ENCODE measurements around the gene MYEF2.
A peak's percentile ranks its signal among the peaks of the same experiment; 100 is the strongest.

Gene MYEF2

DNA sequence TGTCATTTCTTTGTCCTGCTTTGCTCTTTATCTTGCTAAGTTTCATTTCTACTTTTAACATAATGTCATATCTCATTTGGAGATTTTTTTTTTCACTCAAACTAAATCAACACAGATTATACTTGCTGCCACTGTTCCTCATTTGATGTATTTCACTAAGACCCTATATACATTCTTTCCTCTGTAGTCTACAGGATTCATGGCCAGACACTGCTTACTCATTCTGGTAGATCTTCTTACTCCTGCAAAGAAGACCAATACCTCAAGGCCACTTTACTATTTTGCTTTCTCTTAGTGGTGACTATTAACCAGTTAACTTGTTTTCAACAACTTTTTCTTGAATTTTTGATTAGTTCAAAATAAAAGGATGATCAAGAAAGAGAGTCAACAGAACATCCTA is 30.7 kb downstream of the MYEF2 start:
- FAIRE-seq, result no peak
- no peak for DNase-seq (ENCODE audit: extremely low spot score, insufficient read length, low read depth)

DNA sequence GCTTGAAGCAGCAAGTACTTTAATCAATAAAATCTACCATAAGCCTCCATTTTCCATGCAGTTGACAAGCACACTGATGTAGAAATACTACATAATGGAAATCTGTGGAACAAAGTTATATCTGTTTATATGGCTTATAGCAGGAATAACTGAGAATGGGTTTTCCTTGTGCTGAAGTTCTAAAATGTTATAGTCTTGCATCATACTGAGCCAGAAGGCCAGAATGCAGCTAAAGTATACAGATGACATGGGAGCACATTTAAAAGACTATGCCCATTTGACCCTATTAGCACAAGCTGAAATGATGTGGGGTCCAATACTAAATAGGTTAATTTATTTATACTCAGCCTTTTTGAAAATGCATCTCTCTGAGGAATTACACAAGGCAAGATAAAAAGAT is 32.2 kb downstream of the MYEF2 start:
- DNase-seq (ENCODE audit: extremely low spot score, insufficient read length, low read depth) (no peak), FAIRE-seq (no peak)

DNA sequence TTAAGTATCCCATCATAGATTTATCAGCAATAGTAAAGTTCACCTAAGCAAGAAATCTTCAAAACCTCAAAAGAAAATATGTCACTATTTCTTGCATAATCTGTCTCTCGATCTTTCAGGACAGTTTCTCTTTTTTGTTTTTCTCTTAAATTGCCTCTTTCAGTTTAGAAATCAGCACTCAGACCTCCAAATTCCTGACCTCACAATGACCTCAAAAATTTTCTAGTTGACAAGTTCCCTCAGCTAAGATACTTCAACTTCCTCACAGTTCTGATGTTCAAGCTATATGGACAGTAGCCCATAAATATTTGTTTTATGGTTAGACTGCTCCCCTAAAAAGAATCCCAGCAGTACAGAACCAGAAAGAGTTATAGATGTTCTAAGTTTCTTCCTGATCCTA is 33.2 kb downstream of the MYEF2 start:
- FAIRE-seq (peak; percentile 29), DNase-seq (ENCODE audit: extremely low spot score, insufficient read length, low read depth) (no peak)

DNA sequence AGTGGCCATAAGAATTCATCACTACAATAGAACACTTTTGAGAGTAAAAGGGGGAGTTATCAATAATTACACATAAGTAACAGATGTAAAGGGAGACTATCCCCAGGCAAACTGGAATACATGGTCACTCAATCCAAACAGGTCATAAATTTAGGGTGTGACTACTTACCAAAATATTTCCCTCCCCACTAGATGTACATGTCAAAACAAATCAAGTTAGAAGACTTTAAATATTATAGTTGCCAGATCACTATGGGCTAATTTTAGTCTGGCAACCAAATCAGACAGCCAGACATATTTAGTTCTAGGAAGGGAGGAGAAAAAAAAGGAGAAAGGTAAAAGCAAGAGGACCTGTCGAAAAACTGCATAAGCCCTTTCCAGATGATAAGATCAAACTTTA is 34.2 kb downstream of the MYEF2 start:
- FAIRE-seq, result no peak

DNA sequence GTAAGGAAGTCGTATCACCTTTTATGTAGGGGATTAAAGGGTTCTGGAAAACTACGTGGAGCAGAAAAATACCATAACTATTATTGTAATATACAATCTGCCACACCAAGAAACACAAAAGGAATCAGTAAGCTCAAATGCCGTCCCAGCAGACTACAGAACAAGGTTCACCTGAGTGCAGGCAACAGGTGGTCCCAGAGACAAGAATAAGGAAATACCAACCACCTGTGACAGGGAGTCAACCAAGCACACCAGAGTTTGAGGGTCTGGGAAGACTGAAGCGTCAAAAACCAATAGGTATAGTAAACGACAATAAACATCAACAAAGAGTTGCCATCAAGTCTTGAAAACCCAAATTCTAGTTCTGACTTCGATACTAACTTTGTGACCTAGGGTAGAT is 45.2 kb downstream of the MYEF2 start:
- FAIRE-seq (no peak), DNase-seq (ENCODE audit: extremely low spot score, insufficient read length, low read depth) (no peak)

More for the DNA sequence above, 34.2 kb downstream of the MYEF2 start:
- no peak for DNase-seq (ENCODE audit: extremely low spot score, insufficient read length, low read depth)

DNA sequence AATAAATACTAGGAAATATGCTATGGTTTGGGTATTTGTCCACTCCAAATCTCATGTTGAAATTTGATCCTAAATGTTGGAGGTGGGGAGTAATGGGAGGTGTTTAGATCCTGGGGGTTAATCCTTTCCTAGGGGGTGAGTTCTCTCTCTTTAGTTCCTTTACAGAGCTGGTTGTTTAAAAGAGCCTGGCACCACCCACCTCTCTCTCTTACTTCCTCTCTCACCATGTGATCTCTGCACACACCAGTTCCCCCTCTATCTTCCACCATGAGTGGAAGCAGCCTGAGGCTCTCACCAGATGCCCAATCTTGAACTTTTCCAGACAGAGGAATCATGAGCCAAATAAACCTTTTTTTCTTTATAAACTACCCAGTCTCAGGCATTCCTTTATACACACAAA is 46.8 kb downstream of the MYEF2 start:
- no peak for DNase-seq (ENCODE audit: extremely low spot score, insufficient read length, low read depth)
- FAIRE-seq, result no peak

DNA sequence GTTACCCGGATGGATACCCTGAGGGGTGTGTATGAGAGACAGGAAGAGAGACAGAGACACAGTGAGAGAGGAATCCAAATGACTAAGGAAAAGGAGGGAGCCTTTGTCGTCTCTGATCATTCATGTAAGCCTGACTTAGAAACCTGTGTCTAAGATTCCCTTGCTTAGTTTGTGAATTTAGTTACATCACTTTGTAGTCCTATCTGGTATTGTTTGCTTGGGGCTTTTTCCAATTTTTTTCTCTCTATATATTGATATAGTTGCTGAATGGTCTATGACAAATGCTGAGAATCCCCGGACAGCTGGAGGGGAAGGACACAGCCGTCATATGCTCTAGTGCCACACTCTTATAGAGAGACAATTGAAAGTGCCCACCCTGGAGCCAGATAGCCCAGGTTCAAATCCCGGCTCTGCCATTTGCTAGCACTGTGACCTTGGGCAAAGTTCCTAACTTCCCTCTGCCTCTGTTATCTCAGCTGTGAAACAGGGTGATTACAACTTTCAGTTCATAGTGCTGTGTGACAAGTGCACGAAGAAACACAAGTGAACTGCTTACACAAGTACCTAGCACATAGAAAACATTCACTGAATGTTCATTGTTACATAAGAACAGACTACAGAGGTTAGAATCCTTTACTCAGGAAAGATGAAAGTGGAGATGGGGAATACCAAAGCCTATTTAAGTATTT is 51.3 kb downstream of the MYEF2 start:
- FAIRE-seq, result no peak
- no peak for DNase-seq (ENCODE audit: extremely low spot score, insufficient read length, low read depth)

DNA sequence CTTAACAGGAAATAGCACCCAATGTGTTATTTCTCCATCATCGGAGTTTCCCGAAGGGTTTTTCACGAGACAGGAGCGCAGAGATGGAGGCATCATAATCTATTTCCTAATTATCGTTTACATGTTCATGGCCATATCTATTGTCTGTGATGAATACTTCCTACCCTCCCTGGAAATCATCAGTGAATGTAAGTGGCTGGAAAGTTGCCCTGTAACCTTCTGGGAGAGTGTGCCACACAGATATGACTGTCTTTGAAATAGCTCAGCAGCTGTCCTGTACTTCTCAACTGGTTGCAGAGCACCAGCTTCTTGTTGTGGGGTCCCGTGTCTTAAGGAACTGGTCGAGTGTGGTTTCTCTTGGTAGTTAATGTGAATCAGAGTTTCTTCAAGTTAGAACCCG is 56.2 kb downstream of the MYEF2 start:
- no peak for DNase-seq (ENCODE audit: extremely low spot score, insufficient read length, low read depth)
- FAIRE-seq, result no peak

DNA sequence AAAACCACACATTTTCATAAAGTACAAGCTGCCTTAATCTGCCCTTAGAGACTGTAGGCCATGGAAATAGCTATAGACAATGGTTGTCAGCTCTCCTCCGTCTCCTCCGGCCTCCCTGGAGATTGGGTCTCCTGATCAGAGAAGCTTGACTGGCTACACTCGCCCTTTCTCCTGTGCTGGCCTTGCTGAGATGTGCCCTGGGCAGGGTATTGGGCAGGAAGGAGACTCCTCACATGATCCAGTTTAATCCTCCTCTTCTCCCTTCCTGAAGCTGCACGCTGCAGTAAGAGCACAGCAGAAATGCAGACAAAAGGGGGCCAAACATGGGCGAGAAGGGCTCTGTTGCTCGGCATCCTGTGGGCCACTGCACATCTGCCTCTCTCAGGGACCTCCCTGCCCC is 57.4 kb downstream of the MYEF2 start, which contains the start of gene SLC24A5:
TSS of gene SLC24A5 (plus strand) at position 246 of the 400 bp plus-strand sequence. CDS start at position 301, 55 bp downstream.
- DNase-seq (ENCODE audit: extremely low spot score, insufficient read length, low read depth) (no peak), FAIRE-seq (no peak)

DNA sequence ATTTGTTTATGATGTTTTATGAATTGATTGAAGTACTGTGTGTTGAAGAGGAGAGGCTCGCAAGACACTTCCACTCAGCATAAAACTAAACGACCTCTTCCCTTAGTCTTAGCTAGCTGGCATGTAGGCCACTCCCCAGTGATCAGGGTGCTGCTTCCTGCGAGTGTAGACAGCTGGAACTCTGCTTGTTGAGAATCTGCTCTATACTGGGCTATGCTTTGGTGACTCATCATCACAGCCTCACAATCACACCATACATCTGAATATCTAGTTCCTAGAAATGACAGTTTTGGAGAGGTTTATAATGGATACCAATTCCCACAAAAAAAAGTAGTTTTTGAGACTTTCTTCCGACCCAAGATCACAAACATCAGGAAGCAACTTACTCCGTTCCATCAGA is 58.8 kb downstream of the MYEF2 start:
- DNase-seq (ENCODE audit: extremely low spot score, insufficient read length, low read depth) (no peak), FAIRE-seq (no peak)

DNA sequence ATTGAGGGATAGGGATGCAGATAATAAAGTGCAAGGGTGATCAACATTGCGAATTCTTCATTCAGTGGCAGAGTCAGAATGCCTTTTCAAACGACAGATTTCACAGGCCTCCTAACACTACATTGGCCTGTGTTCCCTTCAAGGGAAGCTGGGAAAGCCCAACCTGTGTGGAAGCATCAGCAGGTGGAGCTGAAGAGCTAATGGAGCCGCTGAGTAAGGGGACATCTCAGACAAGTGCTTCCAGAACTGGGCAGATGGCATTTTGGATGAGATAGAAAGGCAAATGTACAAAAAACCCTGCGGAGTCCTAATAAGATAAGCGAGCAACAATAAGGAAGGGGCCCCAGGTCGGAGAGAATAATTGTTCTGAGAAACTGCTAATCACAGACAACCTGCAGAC is 65.9 kb downstream of the MYEF2 start:
- DNase-seq (ENCODE audit: extremely low spot score, insufficient read length, low read depth) (no peak), FAIRE-seq (no peak)

DNA sequence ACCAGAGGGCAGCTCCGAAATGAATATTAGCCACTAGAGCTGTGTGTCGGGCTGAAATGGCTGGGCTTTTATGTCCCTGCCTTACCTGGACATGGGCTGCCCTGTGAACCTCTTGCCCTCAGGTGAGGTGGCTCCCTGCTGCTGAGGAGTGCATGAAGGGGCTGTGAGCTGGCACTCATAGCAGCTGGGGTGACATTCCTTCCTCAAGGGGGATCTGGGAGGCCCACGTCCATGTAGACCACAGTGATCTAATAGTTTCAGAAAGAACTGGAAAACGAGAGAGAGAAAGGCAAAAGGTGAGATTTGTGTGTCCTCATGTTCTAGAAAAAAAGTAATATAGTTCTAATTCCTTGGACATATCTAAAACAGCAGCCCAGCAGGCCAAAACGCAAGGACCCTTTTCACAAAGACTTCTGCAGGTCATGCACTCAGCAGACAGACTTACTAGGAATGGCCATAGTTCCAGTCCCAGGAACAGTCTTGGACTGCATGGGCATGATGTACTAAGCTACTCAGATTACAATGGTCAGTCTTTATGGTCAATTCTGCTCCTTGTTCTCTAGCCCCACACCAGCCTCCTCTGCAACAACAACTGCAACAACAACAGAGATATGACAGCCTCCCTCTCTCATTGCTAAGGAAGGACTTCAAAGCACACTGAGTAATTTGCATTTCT is 68.1 kb downstream of the MYEF2 start:
- DNase-seq (ENCODE audit: extremely low spot score, insufficient read length, low read depth), result no peak
- no peak for FAIRE-seq

DNA sequence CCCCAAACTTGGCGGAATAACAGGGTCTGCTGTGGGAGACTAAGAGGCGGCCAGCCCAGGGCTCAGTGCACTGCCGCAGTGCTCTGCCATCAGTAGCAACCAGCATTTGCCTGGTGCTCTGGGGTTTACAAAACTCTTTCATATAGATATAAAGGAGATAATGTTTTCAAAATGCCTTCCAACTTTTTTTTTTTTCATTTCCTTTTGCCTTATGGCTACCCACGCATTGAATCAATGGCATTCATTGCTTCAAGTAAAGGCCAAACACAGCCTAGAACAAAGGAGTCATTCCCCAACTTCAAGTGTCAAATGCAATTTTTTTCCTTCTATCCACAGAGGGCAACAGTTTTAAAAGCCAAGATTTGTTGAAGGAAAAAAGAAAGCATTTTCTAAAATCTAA is 68.9 kb downstream of the MYEF2 start:
- no peak for FAIRE-seq

DNA sequence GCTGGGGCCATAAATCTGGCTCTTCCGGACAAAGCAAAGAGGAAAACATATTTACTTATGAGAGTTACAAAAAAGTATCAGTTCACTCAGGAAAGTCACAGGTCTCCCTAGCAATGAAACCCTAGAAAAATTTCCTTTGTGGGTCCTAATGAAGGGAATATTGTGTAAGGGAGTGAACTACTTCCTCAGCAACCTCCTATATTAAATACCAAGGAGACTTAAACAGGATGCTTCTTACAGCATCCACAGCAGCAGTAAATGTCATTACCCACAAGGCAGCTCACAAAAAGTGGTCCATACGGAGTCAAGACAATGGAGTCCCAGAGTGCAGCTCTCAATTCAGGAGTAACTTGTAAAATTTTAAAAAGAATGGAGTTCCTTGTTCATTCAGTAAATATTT is 72.2 kb downstream of the MYEF2 start:
- no peak for FAIRE-seq
- no peak for DNase-seq (ENCODE audit: extremely low spot score, insufficient read length, low read depth)

More for the DNA sequence above, 68.9 kb downstream of the MYEF2 start:
- DNase-seq (ENCODE audit: extremely low spot score, insufficient read length, low read depth), result no peak

DNA sequence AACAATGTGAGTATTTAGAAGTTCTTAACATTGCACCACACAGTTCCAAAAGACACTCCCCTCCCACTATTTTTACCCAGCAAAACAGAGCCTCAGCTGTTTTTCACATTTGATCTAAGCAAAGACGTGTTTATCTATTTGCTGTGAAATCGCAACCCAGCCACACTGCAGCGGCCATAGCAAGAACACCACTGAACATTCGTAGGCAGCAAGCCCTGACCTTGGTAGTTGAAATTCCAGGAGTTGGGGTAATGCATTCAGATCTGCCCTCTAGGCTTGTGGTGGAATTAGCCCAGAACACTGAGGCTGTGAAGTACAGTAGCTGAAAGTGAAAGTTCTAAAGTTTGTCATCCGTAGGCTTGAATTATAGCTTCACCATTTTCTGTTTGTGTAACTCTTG is 74.4 kb downstream of the MYEF2 start:
- FAIRE-seq, result no peak
- no peak for DNase-seq (ENCODE audit: extremely low spot score, insufficient read length, low read depth)

DNA sequence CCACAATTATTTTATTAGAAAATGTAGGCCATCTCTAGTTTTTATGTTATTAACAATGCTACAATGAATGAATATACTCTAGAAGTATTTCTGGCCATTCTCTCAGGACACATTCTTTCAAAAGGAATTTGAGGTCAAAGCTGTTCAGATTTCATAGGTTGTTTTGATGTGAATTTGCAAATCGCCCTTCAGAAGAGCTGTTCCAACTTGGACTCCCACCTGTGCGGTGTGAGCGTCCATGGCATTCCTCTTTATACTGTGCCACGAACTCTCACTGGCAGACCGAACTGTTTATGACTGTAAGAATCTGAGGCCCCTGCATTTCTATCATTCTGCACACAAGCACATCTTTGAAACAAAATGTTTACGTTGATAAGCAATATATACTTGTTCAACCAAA is 75.9 kb downstream of the MYEF2 start:
- DNase-seq (ENCODE audit: extremely low spot score, insufficient read length, low read depth), result no peak
- no peak for FAIRE-seq

DNA sequence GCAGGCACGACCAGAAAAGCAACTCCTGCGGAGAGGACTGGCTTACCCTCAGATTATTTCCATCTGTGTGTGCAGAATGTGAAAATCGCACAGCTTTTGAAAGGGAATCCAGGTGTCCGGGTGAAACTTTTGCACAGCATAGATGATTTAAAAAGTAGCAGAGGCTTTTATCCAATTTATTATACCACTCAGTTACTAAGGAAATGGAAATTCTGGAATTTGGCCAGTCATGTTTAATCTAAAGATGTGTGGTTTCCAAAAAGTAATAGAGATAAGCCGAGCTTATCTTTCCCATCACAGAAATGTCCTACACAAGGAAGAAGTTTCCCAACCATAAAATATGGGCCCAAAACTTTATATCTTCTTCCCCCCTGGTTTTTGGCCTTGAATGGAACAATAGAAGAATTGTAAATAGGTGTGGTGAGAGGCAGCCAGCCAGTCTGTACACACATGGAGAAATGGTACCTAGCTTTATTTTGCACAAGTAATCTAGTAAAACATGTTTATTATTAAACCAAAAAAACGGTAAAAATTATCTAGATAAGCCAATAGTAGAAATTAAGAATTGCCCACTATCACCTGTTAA is 76.6 kb downstream of the MYEF2 start:
- DNase-seq (ENCODE audit: extremely low spot score, insufficient read length, low read depth) (no peak), FAIRE-seq (no peak)

DNA sequence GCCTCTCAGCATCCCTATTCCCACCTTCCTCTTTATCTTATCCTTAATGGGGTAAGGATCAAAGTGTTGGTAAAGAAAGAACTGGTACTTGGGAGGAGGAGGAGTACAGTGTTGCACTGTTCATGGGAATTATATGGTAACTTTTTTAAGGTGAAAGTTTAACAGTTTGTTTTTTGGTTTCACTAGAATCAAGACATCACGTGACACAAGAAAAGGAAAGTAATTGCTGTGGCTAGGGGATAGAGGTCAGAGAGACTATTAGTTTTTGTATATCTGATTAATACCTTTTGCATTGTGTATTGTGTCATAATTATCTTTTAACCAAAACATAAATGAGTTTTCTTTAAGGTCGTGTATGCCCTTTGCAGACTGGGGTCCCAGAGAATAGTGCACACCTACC is 80.8 kb downstream of the MYEF2 start:
- no peak for DNase-seq (ENCODE audit: extremely low spot score, insufficient read length, low read depth)
- FAIRE-seq, result no peak

DNA sequence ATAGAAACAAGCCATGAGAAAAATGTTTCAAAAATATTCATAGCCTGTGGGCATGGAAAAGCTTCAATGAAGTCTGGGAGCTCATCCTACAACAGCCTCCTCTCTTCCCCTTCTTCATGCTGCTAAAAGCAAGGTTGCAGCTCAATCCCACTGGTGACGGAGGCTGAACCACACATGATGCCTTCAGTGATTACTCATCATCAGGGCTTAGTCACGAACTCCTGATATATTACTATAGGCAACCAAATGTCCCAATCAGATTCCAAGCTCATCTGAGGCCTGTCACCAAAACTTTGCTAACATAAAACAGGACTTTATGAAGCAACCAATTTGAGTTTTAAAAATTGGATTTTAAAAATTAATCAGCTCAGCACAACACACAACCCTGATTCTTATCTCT is 81.3 kb downstream of the MYEF2 start:
- FAIRE-seq (no peak), DNase-seq (ENCODE audit: extremely low spot score, insufficient read length, low read depth) (no peak)

DNA sequence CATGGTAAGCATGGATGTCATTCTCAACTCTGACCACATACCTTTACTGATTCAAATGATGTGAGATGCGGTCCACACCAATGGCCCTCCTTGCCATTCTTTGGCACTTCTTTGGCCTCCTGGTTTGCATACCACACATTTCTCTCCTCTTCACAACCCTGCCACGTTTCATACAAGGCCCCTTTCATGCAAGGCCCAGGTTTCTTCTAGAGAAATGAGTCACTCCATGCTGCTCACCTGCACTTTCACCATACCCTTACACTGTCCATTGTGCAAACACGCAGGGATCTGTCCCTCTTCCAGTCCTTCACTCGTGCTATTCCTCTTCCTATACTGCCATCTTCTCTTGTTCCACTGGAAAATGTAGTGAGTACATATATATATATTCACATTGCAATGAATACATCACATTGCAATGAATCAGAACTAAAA is 81.7 kb downstream of the MYEF2 start:
- FAIRE-seq, result no peak

DNA sequence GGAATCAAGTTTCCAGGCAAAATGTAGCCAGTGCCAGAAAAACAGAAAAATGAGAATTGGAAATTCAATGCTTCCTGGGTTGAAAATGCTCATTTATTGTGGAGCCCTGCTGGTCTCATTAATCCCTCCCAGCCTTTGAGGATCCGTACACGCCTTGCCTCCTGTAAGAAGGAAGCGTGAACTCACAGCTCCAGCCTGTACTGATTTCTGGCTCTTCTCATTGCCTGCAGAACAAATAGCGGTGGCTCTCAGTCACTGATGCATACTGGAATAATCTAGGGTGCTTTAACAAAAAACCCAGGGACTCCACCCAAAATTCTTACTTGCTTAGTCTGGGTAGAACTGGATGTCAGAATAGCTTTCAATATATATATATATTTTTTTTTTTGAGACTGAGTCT is 86.6 kb downstream of the MYEF2 start:
- no peak for FAIRE-seq

More for the DNA sequence above, 81.7 kb downstream of the MYEF2 start:
- no peak for DNase-seq (ENCODE audit: extremely low spot score, insufficient read length, low read depth)

More for the DNA sequence above, 86.6 kb downstream of the MYEF2 start:
- DNase-seq (ENCODE audit: extremely low spot score, insufficient read length, low read depth), result no peak
